Vagina (tissue), 2 donors: Measurements from ENCODE around the gene KRTAP10-3. TPM values are rescaled to one million over a fixed set of nuclear protein-coding genes. Genes with fewer than 3 reads are reported as not detected.

Source experiments
- DNase-seq, 2 donors: peaks; one replicate each; pipeline ENCODE4 v3.0.0-alpha.2; 2017; ENCODE audit errors: extremely low spot score in 2 of 2
- H3K27ac ChIP-seq: fragments of 200-600 bp; sonication (generic); one replicate; pipeline ENCODE4 v1.5.1; 2019
- H3K27me3 ChIP-seq: fragments of 200-600 bp; sonication (generic); one replicate; pipeline ENCODE4 v1.5.1; 2019
- H3K36me3 ChIP-seq, 2 donors: fragments of 200-600 bp; sonication (generic); one replicate each; pipeline ENCODE4 v1.5.1; 2017 to 2019
- H3K4me1 ChIP-seq: fragments of 200-600 bp; sonication (generic); one replicate; pipeline ENCODE4 v1.5.1; 2019
- H3K4me3 ChIP-seq, 2 donors: fragments of 200-600 bp; sonication (generic); 1 replicate in 1 of 2; 2 replicates in 1 of 2; pipeline ENCODE4 v1.5.1; 2016 to 2019
- H3K9me3 ChIP-seq: fragments of 200-600 bp; sonication (generic); one replicate; pipeline ENCODE4 v1.5.1; 2019
- POLR2A ChIP-seq, 2 donors: fragments of 450-650 bp; IDR thresholded peaks; one replicate each; pipeline ENCODE4 v1.6.1; 2017; ENCODE audit warnings: antibody characterized with exemption in 2 of 2, mild to moderate bottlenecking in 2 of 2, moderate library complexity in 2 of 2
- POLR2AphosphoS5 ChIP-seq, 2 donors: sonication (generic); formaldehyde crosslinking; IDR thresholded peaks; one replicate each; pipeline ENCODE4 v1.9.0; 2017; ENCODE audit warnings: antibody characterized with exemption in 2 of 2, mild to moderate bottlenecking in 2 of 2, low read depth in 1 of 2; ENCODE audit not compliant: insufficient read depth in 1 of 2
- intact Hi-C: fragments of 100-400 bp; cut with DNase I; formaldehyde crosslinking; loops from one replicate; pipeline ENCODE4 v1.15.1; 2023
- total RNA-seq: library from RNA; depleted of rRNA; stranded (reverse); fragments of >200 nt; gene quantifications from one replicate; pipeline ENCODE4 v1.2.3, GENCODE V29; 2016
- TF ChIP-seq, protein P1 (sequence below), 3 experiments: fragments of 450-650 bp in 2 of 3; fragments of 200-600 bp in 1 of 3; sonication (generic) in 1 of 3; IDR thresholded peaks; one replicate each; pipeline ENCODE4 v1.5.1; 2017 to 2019; ENCODE audit warnings: antibody characterized with exemption in 3 of 3, mild to moderate bottlenecking in 2 of 3, moderate library complexity in 2 of 3

The KRTAP10-3 gene
- total RNA-seq, 1 donor from 2014 or later = not detected

GRCh38 chr21:44530903-44531605 is 27.5 kb downstream of the KRTAP10-3 start:
- no peak overlapping the region for H3K4me3 ChIP-seq
- no peaks in the 10 kb centered on the region for H3K36me3 ChIP-seq
- H3K27ac ChIP-seq = no peak overlapping the region
- H3K27me3 ChIP-seq = no peaks in the 10 kb centered on the region
- no peaks in the 10 kb centered on the region for H3K4me1 ChIP-seq
- TF ChIP-seq, protein P1, sequence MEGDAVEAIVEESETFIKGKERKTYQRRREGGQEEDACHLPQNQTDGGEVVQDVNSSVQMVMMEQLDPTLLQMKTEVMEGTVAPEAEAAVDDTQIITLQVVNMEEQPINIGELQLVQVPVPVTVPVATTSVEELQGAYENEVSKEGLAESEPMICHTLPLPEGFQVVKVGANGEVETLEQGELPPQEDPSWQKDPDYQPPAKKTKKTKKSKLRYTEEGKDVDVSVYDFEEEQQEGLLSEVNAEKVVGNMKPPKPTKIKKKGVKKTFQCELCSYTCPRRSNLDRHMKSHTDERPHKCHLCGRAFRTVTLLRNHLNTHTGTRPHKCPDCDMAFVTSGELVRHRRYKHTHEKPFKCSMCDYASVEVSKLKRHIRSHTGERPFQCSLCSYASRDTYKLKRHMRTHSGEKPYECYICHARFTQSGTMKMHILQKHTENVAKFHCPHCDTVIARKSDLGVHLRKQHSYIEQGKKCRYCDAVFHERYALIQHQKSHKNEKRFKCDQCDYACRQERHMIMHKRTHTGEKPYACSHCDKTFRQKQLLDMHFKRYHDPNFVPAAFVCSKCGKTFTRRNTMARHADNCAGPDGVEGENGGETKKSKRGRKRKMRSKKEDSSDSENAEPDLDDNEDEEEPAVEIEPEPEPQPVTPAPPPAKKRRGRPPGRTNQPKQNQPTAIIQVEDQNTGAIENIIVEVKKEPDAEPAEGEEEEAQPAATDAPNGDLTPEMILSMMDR (IDR thresholded peaks at IDR 0.05) = no peak
- TF ChIP-seq POLR2AphosphoS5 (IDR thresholded peaks at IDR 0.05; ENCODE audit: insufficient read depth in 1 of 2, low read depth in 1 of 2) (no peak), POLR2A (IDR thresholded peaks at IDR 0.05) (no peak)
- DNase-seq = no peak
- intact Hi-C loops = no loop called here
- no peaks in the 10 kb centered on the region for H3K9me3 ChIP-seq

GRCh38 chr21:44530221-44530902 is 28.2 kb downstream of the KRTAP10-3 start:
- no peak overlapping the region for H3K27ac ChIP-seq
- no peak for DNase-seq
- H3K4me3 ChIP-seq = no peak overlapping the region
- no peak for TF ChIP-seq POLR2A (IDR thresholded peaks at IDR 0.05)
- TF ChIP-seq POLR2AphosphoS5 (IDR thresholded peaks at IDR 0.05; ENCODE audit: insufficient read depth in 1 of 2, low read depth in 1 of 2) = no peak
- TF ChIP-seq, protein P1 (IDR thresholded peaks at IDR 0.05) = no peak
- intact Hi-C loops = no loop called here
- H3K9me3 ChIP-seq = no peaks in the 10 kb centered on the region
- H3K36me3 ChIP-seq = no peaks in the 10 kb centered on the region
- no peaks in the 10 kb centered on the region for H3K27me3 ChIP-seq
- H3K4me1 ChIP-seq = no peaks in the 10 kb centered on the region

- Histone ChIP-seq H3K36me3 (no peaks in the 10 kb centered on the region), H3K4me3 (no peak overlapping the region), H3K4me1 (no peaks in the 10 kb centered on the region), H3K9me3 (no peaks in the 10 kb centered on the region), H3K27me3 (no peaks in the 10 kb centered on the region), H3K27ac (no peak overlapping the region)
- TF ChIP-seq POLR2A (IDR thresholded peaks at IDR 0.05) (no peak), POLR2AphosphoS5 (IDR thresholded peaks at IDR 0.05; ENCODE audit: insufficient read depth in 1 of 2, low read depth in 1 of 2) (no peak)
- TF ChIP-seq, protein P1 (IDR thresholded peaks at IDR 0.05) = no peak
- intact Hi-C loops = no loop called here
- no peak for DNase-seq
Measured at GRCh38 chr21:44529503-44530125, 29.0 kb downstream of the KRTAP10-3 start.

GRCh38 chr21:44529011-44529421 is 29.6 kb downstream of the KRTAP10-3 start:
- no peak for DNase-seq
- Histone ChIP-seq H3K9me3 (no peaks in the 10 kb centered on the region), H3K36me3 (no peaks in the 10 kb centered on the region), H3K27me3 (no peaks in the 10 kb centered on the region), H3K4me3 (no peak overlapping the region), H3K27ac (no peak overlapping the region), H3K4me1 (no peaks in the 10 kb centered on the region)
- TF ChIP-seq POLR2A (IDR thresholded peaks at IDR 0.05) = no peak
- TF ChIP-seq, protein P1 (IDR thresholded peaks at IDR 0.05) = no peak
- TF ChIP-seq POLR2AphosphoS5 (IDR thresholded peaks at IDR 0.05; ENCODE audit: insufficient read depth in 1 of 2, low read depth in 1 of 2) = no peak
- intact Hi-C loops = no loop called here
